DND-41 (cell line): Measurements from ENCODE around the gene GMPS.

ENCODE experiments used
- ATAC-seq: fragments of 200-7000 bp; cut with Tn5 transposase; 3 replicates; pipeline ENCODE4 v1.9.1; 2021; ENCODE audit warnings: low read depth; ENCODE audit not compliant: insufficient read depth
- DNase-seq: peaks from one replicate; pipeline ENCODE4 v3.0.0-alpha.2; 2020
- H2AFZ ChIP-seq: 2 replicates; pipeline ENCODE4 v1.6.0; 2012; ENCODE audit warnings: low read depth, low read length
- H3K27ac ChIP-seq: 2 replicates; pipeline ENCODE4 v1.5.1; 2012; ENCODE audit warnings: low read length, inconsistent platforms
- H3K27me3 ChIP-seq: fragments of 200-600 bp; sonication (generic); 2 replicates; pipeline ENCODE4 v1.6.0; 2012; ENCODE audit warnings: low read length, mild to moderate bottlenecking, inconsistent platforms; ENCODE audit not compliant: insufficient read depth, poor library complexity
- H3K36me3 ChIP-seq: 2 replicates; pipeline ENCODE4 v1.5.1; 2012; ENCODE audit warnings: low read length, inconsistent platforms; ENCODE audit not compliant: insufficient read depth
- H3K4me1 ChIP-seq: 2 replicates; pipeline ENCODE4 v1.5.1; 2012; ENCODE audit warnings: mild to moderate bottlenecking, low read length; ENCODE audit not compliant: insufficient read depth
- H3K4me2 ChIP-seq: 2 replicates; pipeline ENCODE4 v1.6.0; 2012; ENCODE audit warnings: mild to moderate bottlenecking, moderate library complexity, low read length, inconsistent platforms; ENCODE audit not compliant: insufficient read depth
- H3K4me3 ChIP-seq, 2 experiments: fragments of 200-600 bp in 1 of 2; shearing (Covaris generic) in 1 of 2; 2 replicates each; pipeline ENCODE4 v1.5.1; 2012 to 2016; ENCODE audit warnings: inconsistent platforms in 2 of 2, low read length in 2 of 2, mild to moderate bottlenecking in 2 of 2, low read depth in 1 of 2, moderate library complexity in 1 of 2
- H3K79me2 ChIP-seq: 2 replicates; pipeline ENCODE4 v1.6.0; 2012; ENCODE audit warnings: low read length, inconsistent platforms; ENCODE audit not compliant: insufficient read depth
- H3K9ac ChIP-seq: 2 replicates; pipeline ENCODE4 v1.6.0; 2012; ENCODE audit warnings: low read depth, mild to moderate bottlenecking, inconsistent platforms, low read length, moderate library complexity
- H3K9me3 ChIP-seq: 2 replicates; pipeline ENCODE4 v1.5.1; 2012; ENCODE audit warnings: low read length, moderate library complexity, mild to moderate bottlenecking, inconsistent platforms; ENCODE audit not compliant: insufficient read depth, severe bottlenecking
- H4K20me1 ChIP-seq: 2 replicates; pipeline ENCODE4 v1.6.0; 2012; ENCODE audit warnings: low read length; ENCODE audit not compliant: insufficient read depth
- EZH2 ChIP-seq: IDR thresholded peaks from 3 replicates; pipeline ENCODE4 v1.6.1; 2012; ENCODE audit warnings: borderline replicate concordance, low read depth, mild to moderate bottlenecking, moderate library complexity, low read length, inconsistent platforms; ENCODE audit not compliant: severe bottlenecking
- TF ChIP-seq, protein P1 (sequence below): IDR thresholded peaks from 2 replicates; pipeline ENCODE4 v1.5.1; 2012; ENCODE audit warnings: borderline replicate concordance, low read length, moderate library complexity, mild to moderate bottlenecking; ENCODE audit not compliant: poor library complexity, severe bottlenecking; ENCODE audit errors: extremely low read depth

GMPS gene

GRCh38 chr3:155863072-155863784, 7.2 kb upstream of the GMPS start:
- no peaks in the 10 kb centered on the region for H3K27me3 ChIP-seq
- DNase-seq (no peak), ATAC-seq (no peak)
- no peaks in the 10 kb centered on the region for H3K9me3 ChIP-seq
- no peak overlapping the region for H3K4me2 ChIP-seq
- H3K4me1 ChIP-seq: peaks cover 13% of the 10 kb centered on the region
- H2AFZ ChIP-seq: no peak overlapping the region
- H3K9ac ChIP-seq: no peak overlapping the region
- TF ChIP-seq, protein P1, sequence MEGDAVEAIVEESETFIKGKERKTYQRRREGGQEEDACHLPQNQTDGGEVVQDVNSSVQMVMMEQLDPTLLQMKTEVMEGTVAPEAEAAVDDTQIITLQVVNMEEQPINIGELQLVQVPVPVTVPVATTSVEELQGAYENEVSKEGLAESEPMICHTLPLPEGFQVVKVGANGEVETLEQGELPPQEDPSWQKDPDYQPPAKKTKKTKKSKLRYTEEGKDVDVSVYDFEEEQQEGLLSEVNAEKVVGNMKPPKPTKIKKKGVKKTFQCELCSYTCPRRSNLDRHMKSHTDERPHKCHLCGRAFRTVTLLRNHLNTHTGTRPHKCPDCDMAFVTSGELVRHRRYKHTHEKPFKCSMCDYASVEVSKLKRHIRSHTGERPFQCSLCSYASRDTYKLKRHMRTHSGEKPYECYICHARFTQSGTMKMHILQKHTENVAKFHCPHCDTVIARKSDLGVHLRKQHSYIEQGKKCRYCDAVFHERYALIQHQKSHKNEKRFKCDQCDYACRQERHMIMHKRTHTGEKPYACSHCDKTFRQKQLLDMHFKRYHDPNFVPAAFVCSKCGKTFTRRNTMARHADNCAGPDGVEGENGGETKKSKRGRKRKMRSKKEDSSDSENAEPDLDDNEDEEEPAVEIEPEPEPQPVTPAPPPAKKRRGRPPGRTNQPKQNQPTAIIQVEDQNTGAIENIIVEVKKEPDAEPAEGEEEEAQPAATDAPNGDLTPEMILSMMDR: no peak
- no peak for TF ChIP-seq EZH2
- H3K79me2 ChIP-seq: no peaks in the 10 kb centered on the region
- no peaks in the 10 kb centered on the region for H3K36me3 ChIP-seq
- no peak overlapping the region for H3K27ac ChIP-seq
- no peaks in the 10 kb centered on the region for H4K20me1 ChIP-seq
- H3K4me3 ChIP-seq: no peak overlapping the region

DNA sequence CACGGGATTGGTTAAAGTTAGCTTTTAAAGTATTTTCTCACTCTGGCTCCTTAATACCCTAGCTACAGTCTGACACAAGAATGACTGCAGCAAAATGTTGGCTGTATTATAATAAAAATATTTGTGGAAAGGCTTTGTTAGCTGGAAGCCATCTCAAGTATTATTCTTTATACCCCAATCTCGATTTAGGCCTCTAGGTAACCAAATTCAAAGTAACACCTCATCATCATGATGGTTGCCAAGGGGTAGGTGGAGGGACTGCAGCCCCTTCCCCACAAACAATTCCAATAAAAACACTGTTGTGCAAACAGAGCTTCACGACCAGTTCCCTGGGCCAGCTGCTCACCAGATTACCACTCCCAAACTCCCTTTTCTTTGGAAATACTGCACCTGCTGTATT, 759 bp upstream of the GMPS start:
- Histone ChIP-seq H3K79me2 (peaks cover 47% of the 10 kb centered on the region), H3K4me1 (peaks cover 37% of the 10 kb centered on the region), H3K36me3 (peaks cover 5% of the 10 kb centered on the region; the same call in 1 of the 2 replicates), H2AFZ (peak overlapping the region; percentile 96), H3K9me3 (no peaks in the 10 kb centered on the region), H3K4me2 (peak overlapping the region; percentile 84), H3K9ac (peak overlapping the region; percentile 72), H3K27me3 (no peaks in the 10 kb centered on the region), H4K20me1 (peaks cover 28% of the 10 kb centered on the region), H3K4me3 (peak overlapping the region; percentile 43 to 67), H3K27ac (peak overlapping the region; percentile 87)
- TF ChIP-seq EZH2: no peak
- TF ChIP-seq, protein P1: no peak
- ATAC-seq: no peak
- DNase-seq: no peak

DNA sequence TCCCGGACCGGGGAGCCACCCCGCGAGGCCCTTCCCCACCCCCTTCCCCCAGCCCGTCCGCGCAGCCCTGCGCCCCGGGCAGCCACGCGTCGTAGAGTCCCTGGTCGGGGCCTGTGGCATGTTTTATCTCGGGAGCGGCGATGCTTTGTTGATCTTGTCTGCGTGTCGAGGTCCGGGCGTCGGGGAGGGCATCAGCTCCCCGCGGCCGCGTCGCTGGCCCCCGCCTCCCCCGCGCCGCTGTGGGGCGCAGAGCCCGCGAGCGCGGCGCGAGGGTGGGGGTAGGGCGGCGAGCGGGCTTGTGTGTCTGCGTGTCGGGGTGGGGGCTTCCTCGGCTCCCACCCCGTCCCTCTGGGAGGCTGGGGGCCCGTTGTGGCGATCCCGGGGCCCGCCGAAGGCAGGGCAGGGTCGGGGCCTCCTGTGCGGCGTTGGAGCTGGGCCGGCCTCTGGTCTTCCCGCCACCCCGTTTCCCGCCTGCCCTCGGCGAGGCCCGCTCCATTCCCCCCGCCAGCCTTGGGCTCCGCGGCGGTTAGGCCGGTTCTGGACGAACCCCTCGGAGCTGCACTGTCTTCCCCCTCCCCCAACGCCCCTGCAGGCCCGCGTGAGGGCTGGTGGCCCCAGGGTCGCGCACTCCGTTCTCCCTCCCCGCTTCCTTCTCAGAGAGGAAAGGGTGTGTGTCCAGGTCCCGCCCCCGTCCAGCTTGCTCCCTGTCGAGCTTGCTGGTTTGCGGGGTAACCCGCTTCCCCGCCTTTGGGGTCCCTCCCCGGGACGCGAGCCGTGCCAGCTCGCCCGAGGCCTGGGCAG, 695 bp downstream of the GMPS start:
- H3K9ac ChIP-seq: peak overlapping the region; percentile 89
- H3K4me1 ChIP-seq: peaks cover 47% of the 10 kb centered on the region
- peak overlapping the region; percentile 74 for H3K4me2 ChIP-seq
- TF ChIP-seq, protein P1: no peak
- no peak for TF ChIP-seq EZH2
- H3K27me3 ChIP-seq: no peaks in the 10 kb centered on the region
- peak overlapping the region; percentile 63 to 95 for H3K4me3 ChIP-seq
- H3K27ac ChIP-seq: peak overlapping the region; percentile 88
- peaks cover 42% of the 10 kb centered on the region for H4K20me1 ChIP-seq
- DNase-seq (peak; percentile 64), ATAC-seq (peak; percentile 32)
- peak overlapping the region; percentile 69 for H2AFZ ChIP-seq
- no peaks in the 10 kb centered on the region for H3K9me3 ChIP-seq
- peaks cover 8% of the 10 kb centered on the region; the same call in 1 of the 2 replicates for H3K36me3 ChIP-seq
- H3K79me2 ChIP-seq: peaks cover 62% of the 10 kb centered on the region
